Stimulated activated CD4-positive, alpha-beta T cell treated with anti-CD3 and anti-CD28 coated beads, Interleukin-1b, Interleukin-23, amount 100 ng/mL, for 1 hour (primary cell): Measurements from ENCODE around the gene ABHD17A.
"Not testable (repeated sequence)": the region's sequence is repeated elsewhere in the genome, so short reads cannot be mapped to it uniquely, and the experiment has no call there.

Experiments used
- DNase-seq, 2 donors: peaks; one replicate each; pipeline ENCODE4 v3.0.0-alpha.2; 2020; ENCODE audit warnings: low read depth in 2 of 2

Gene ABHD17A

GRCh38 chr19:1910177-1910576 is 24.9 kb upstream of the ABHD17A start:
- DNase-seq, result no peak

- DNase-seq, result no peak
These were observed 24.4 kb upstream of the ABHD17A start for GRCh38 chr19:1909761-1910080.

- DNase-seq, result no peak
These were observed 23.0 kb upstream of the ABHD17A start for GRCh38 chr19:1908364-1908678.

- no peak for DNase-seq
These were observed 22.5 kb upstream of the ABHD17A start for GRCh38 chr19:1907563-1908363.

GRCh38 chr19:1906985-1907562 is 21.8 kb upstream of the ABHD17A start:
- no peak for DNase-seq

- no peak for DNase-seq
These were observed 20.6 kb upstream of the ABHD17A start for GRCh38 chr19:1905863-1906375.

- peak; percentile 94 to 97 for DNase-seq
These were observed 20.0 kb upstream of the ABHD17A start, which contains the start of the genes ADAT3 and SCAMP4 for GRCh38 chr19:1905110-1905862. TSS of gene ADAT3 (plus strand) at chr19:1905399. CDS start at chr19:1912048, 6,649 bp downstream. TSS of gene SCAMP4 (plus strand) at chr19:1905399. CDS start at chr19:1915020, 9,621 bp downstream.

GRCh38 chr19:1904860-1905109 is 19.5 kb upstream of the ABHD17A start:
- no peak for DNase-seq

- no peak for DNase-seq
These were observed 17.6 kb upstream of the ABHD17A start for GRCh38 chr19:1902923-1903322.

GRCh38 chr19:1901940-1902404 is 16.7 kb upstream of the ABHD17A start:
- DNase-seq, result no peak

GRCh38 chr19:1896508-1896907 is 11.2 kb upstream of the ABHD17A start:
- no peak for DNase-seq

GRCh38 chr19:1893791-1894190 is 8.5 kb upstream of the ABHD17A start:
- DNase-seq, result no peak

- DNase-seq, result no peak
These were observed 4.6 kb upstream of the ABHD17A start for GRCh38 chr19:1889907-1890306.

GRCh38 chr19:1888385-1888784 is 3.1 kb upstream of the ABHD17A start:
- DNase-seq, result no peak

- DNase-seq, result not testable (repeated sequence)
These were observed 1.1 kb upstream of the ABHD17A start for GRCh38 chr19:1886360-1886759.

- DNase-seq, result no peak
These were observed 469 bp downstream of the ABHD17A start for GRCh38 chr19:1884719-1885334.

GRCh38 chr19:1884291-1884718 is 991 bp downstream of the ABHD17A start:
- no peak for DNase-seq

GRCh38 chr19:1883784-1884183 is 1.5 kb downstream of the ABHD17A start:
- DNase-seq, result no peak

GRCh38 chr19:1882786-1883692 is 2.3 kb downstream of the ABHD17A start:
- DNase-seq, result no peak

GRCh38 chr19:1882089-1882785 is 3.1 kb downstream of the ABHD17A start:
- peak in 1 of 2 donors; percentile 71 for DNase-seq
